A673 (cell line): ENCODE measurements around the gene CAB39.

Experiments used
- CTCF ChIP-seq: fragments of 300-800, 200-600 bp; sonication (generic); conservative IDR thresholded peaks from 2 replicates; pipeline ENCODE4 v1.5.1; 2017; ENCODE audit warnings: low read depth, mild to moderate bottlenecking, antibody characterized with exemption, low read length, moderate library complexity, mixed read lengths
- EZH2 ChIP-seq: fragments of 200-600 bp; sonication (generic); IDR thresholded peaks from 2 replicates; pipeline ENCODE4 v1.6.1; 2017; ENCODE audit warnings: borderline replicate concordance, low read depth, mild to moderate bottlenecking, mixed read lengths, antibody characterized with exemption, low read length; ENCODE audit not compliant: poor library complexity, severe bottlenecking

- TF ChIP-seq EZH2 (no peak), CTCF (peak; percentile 69)
Measured at GRCh38 chr2:230712443-230713330, at the start of gene CAB39.
